Thoracic aorta (tissue), 2 donors: Measurements from ENCODE around the gene SCAMP3. TPM values are rescaled to one million over a fixed set of nuclear protein-coding genes. Genes with fewer than 3 reads are reported as not detected.
A peak's percentile ranks its signal among the peaks of the same experiment; 100 is the strongest.

Source experiments
- ATAC-seq: fragments of 150-250 bp; one replicate; pipeline ENCODE4 v1.8.0; 2017; ENCODE audit warnings: low read depth; ENCODE audit not compliant: insufficient number of reproducible peaks, low FRiP score
- DNase-seq: peaks from one replicate; pipeline ENCODE4 v3.0.0-alpha.2; 2020; ENCODE audit warnings: low spot score
- H3K27ac ChIP-seq, 2 donors: fragments of 200-600 bp; sonication (generic); 1 replicate in 1 of 2; 2 replicates in 1 of 2; pipeline ENCODE4 v1.5.1; 2016; ENCODE audit warnings: mild to moderate bottlenecking in 2 of 2, moderate library complexity in 2 of 2
- H3K27me3 ChIP-seq: fragments of 200-600 bp; sonication (generic); replicated peaks from 2 replicates; pipeline ENCODE4 v1.6.0; 2016; ENCODE audit warnings: mild to moderate bottlenecking; ENCODE audit not compliant: insufficient read depth
- H3K36me3 ChIP-seq: fragments of 200-600 bp; sonication (generic); one replicate; pipeline ENCODE4 v1.5.1; 2016
- H3K4me1 ChIP-seq, 2 donors: fragments of 200-600 bp; sonication (generic); 1 replicate in 1 of 2; 2 replicates in 1 of 2; pipeline versions ENCODE4 v1.5.1 to v1.6.0; 2016; ENCODE audit warnings: low read depth in 2 of 2, mild to moderate bottlenecking in 1 of 2; ENCODE audit not compliant: control insufficient read depth in 1 of 2
- H3K4me3 ChIP-seq: fragments of 200-600 bp; sonication (generic); 2 replicates; pipeline ENCODE4 v1.5.1; 2016; ENCODE audit warnings: mild to moderate bottlenecking
- H3K9me3 ChIP-seq: fragments of 200-600 bp; sonication (generic); 2 replicates; pipeline ENCODE4 v1.5.1; 2016
- CTCF ChIP-seq: fragments of 200-600 bp; sonication (generic); IDR thresholded peaks from one replicate; pipeline ENCODE4 v1.5.1; 2019; ENCODE audit warnings: antibody characterized with exemption
- total RNA-seq, 2 donors: library from RNA; depleted of rRNA; stranded (reverse); fragments of >200 nt; gene quantifications; one replicate each; pipeline versions ENCODE4 v1.1.0 to v1.2.3, GENCODE V29; 2016

The SCAMP3 gene
- total RNA-seq, 2 donors from 2014 or later, result 32.5 to 50.2 TPM

GRCh38 chr1:155260276-155260675 is 1.9 kb downstream of the SCAMP3 start:
- H3K9me3 ChIP-seq, result no peaks in the 10 kb centered on the region
- H3K27ac ChIP-seq, result no peak overlapping the region
- H3K27me3 ChIP-seq, result no peaks in the 10 kb centered on the region
- H3K4me3 ChIP-seq, result no peak overlapping the region
- no peak for TF ChIP-seq CTCF
- DNase-seq (no peak), ATAC-seq (no peak)
- H3K36me3 ChIP-seq, result peaks cover 18% of the 10 kb centered on the region
- peaks cover 7 to 33% of the 10 kb centered on the region in 2 donors for H3K4me1 ChIP-seq

- peaks cover 10% of the 10 kb centered on the region for H3K36me3 ChIP-seq
- no peaks in the 10 kb centered on the region for H3K27me3 ChIP-seq
- peaks cover 14 to 41% of the 10 kb centered on the region in 2 donors for H3K4me1 ChIP-seq
- H3K27ac ChIP-seq, result peak overlapping the region; percentile 83 to 97
- H3K9me3 ChIP-seq, result no peaks in the 10 kb centered on the region
- no peak for TF ChIP-seq CTCF
- DNase-seq (no peak), ATAC-seq (no peak)
- peak overlapping the region; percentile 77 for H3K4me3 ChIP-seq
These were observed 5.9 kb downstream of the SCAMP3 start for GRCh38 chr1:155256058-155256852.

- H3K27ac ChIP-seq, result peak within 1 kb of the TSS; percentile 83 to 97
- H3K27me3 ChIP-seq, result no peaks in the 10 kb centered on the region
- ATAC-seq (peak; percentile 75), DNase-seq (peak; percentile 51)
- H3K4me1 ChIP-seq, result peaks cover 16 to 40% of the 10 kb centered on the region in 2 donors
- H3K4me3 ChIP-seq, result peak within 1 kb of the TSS; percentile 77
- peaks cover 10% of the 10 kb centered on the region for H3K36me3 ChIP-seq
- H3K9me3 ChIP-seq, result no peaks in the 10 kb centered on the region
- no peak for TF ChIP-seq CTCF
These were observed 6.7 kb downstream of the SCAMP3 start, which contains the start of gene ENTREP3 for GRCh38 chr1:155255243-155256007. ENTREP3 (minus strand) TSS chr1:155255483; CDS start chr1:155254877, 606 bp downstream.

GRCh38 chr1:155254714-155255242 is 7.4 kb downstream of the SCAMP3 start:
- Histone ChIP-seq H3K27me3 (no peaks in the 10 kb centered on the region), H3K4me3 (peak overlapping the region; percentile 77), H3K9me3 (no peaks in the 10 kb centered on the region), H3K4me1 (peaks cover 16 to 41% of the 10 kb centered on the region in 2 donors), H3K27ac (peak overlapping the region; percentile 83 to 97), H3K36me3 (peaks cover 10% of the 10 kb centered on the region)
- DNase-seq, result no peak
- TF ChIP-seq CTCF, result no peak
- ATAC-seq, result no peak

- peak overlapping the region; percentile 83 to 97 for H3K27ac ChIP-seq
- H3K4me1 ChIP-seq, result peaks cover 16 to 41% of the 10 kb centered on the region in 2 donors
- no peak for DNase-seq
- no peak for ATAC-seq
- peaks cover 10% of the 10 kb centered on the region for H3K36me3 ChIP-seq
- H3K9me3 ChIP-seq, result no peaks in the 10 kb centered on the region
- H3K4me3 ChIP-seq, result peak overlapping the region; percentile 77
- H3K27me3 ChIP-seq, result no peaks in the 10 kb centered on the region
- no peak for TF ChIP-seq CTCF
These were observed 7.9 kb downstream of the SCAMP3 start for GRCh38 chr1:155254228-155254713.
